Neuronal stem cell (in vitro differentiated cells): ENCODE results near the gene IFFO2.

Experiments
- DNase-seq: peaks from one replicate; pipeline ENCODE4 v3.0.0-alpha.2; 2013; ENCODE audit warnings: low spot score
- H2AFZ ChIP-seq: one replicate; pipeline ENCODE4 v1.6.1; 2013; ENCODE audit warnings: mild to moderate bottlenecking, low read length, inconsistent platforms
- H2AK5ac ChIP-seq: 2 replicates; pipeline ENCODE4 v1.6.1; 2013; ENCODE audit warnings: low read depth, mild to moderate bottlenecking, inconsistent platforms, low read length, moderate library complexity, mixed read lengths
- H2BK120ac ChIP-seq: 2 replicates; pipeline ENCODE4 v1.6.1; 2013; ENCODE audit warnings: low read depth, mild to moderate bottlenecking, inconsistent platforms, low read length, moderate library complexity, mixed read lengths
- H2BK12ac ChIP-seq: one replicate; pipeline ENCODE4 v1.6.1; 2013; ENCODE audit warnings: low read length, inconsistent platforms
- H2BK15ac ChIP-seq: 2 replicates; pipeline ENCODE4 v1.6.1; 2013; ENCODE audit warnings: mild to moderate bottlenecking, low read length, inconsistent platforms, mixed read lengths
- H2BK5ac ChIP-seq: one replicate; pipeline ENCODE4 v1.6.1; 2013; ENCODE audit warnings: inconsistent platforms, mild to moderate bottlenecking, low read length, moderate library complexity
- H3K14ac ChIP-seq: one replicate; pipeline ENCODE4 v1.6.1; 2013; ENCODE audit warnings: low read length, inconsistent platforms
- H3K18ac ChIP-seq: 2 replicates; pipeline ENCODE4 v1.6.1; 2013; ENCODE audit warnings: low read length, inconsistent platforms
- H3K23ac ChIP-seq: 2 replicates; pipeline ENCODE4 v1.6.1; 2013; ENCODE audit warnings: low read depth, mild to moderate bottlenecking, mixed read lengths, low read length, inconsistent platforms; ENCODE audit not compliant: poor library complexity
- H3K27ac ChIP-seq: replicated peaks from 3 replicates; pipeline ENCODE4 v1.5.1; 2013; ENCODE audit warnings: low read length, inconsistent platforms
- H3K27me3 ChIP-seq, 3 experiments: 2 replicates each; pipeline ENCODE4 v1.6.1; 2013; ENCODE audit warnings: low read length in 3 of 3, mild to moderate bottlenecking in 2 of 3, inconsistent platforms in 1 of 3, low read depth in 1 of 3, mixed read lengths in 1 of 3, moderate library complexity in 1 of 3; ENCODE audit not compliant: control insufficient read depth in 3 of 3, insufficient read depth in 3 of 3
- H3K36me3 ChIP-seq, 2 donors: replicated peaks in 1 of 2; 2 replicates each; pipeline ENCODE4 v1.6.1; 2013; ENCODE audit warnings: low read length in 2 of 2; ENCODE audit not compliant: control insufficient read depth in 2 of 2, insufficient read depth in 2 of 2
- H3K4ac ChIP-seq: 2 replicates; pipeline ENCODE4 v1.6.1; 2013; ENCODE audit warnings: inconsistent platforms, mild to moderate bottlenecking, low read length, moderate library complexity
- H3K4me1 ChIP-seq, 2 donors: 1 replicate in 1 of 2; 2 replicates in 1 of 2; pipeline ENCODE4 v1.6.1; 2013; ENCODE audit warnings: low read length in 2 of 2, low read depth in 1 of 2; ENCODE audit not compliant: control insufficient read depth in 2 of 2, insufficient read depth in 1 of 2
- H3K4me2 ChIP-seq: one replicate; pipeline ENCODE4 v1.6.1; 2013; ENCODE audit warnings: mild to moderate bottlenecking, low read length, inconsistent platforms; ENCODE audit not compliant: insufficient read depth, poor library complexity, severe bottlenecking
- H3K4me3 ChIP-seq, 2 donors: 2 replicates each; pipeline ENCODE4 v1.5.1; 2013; ENCODE audit warnings: low read length in 2 of 2, mild to moderate bottlenecking in 2 of 2, inconsistent platforms in 1 of 2, moderate library complexity in 1 of 2
- H3K79me1 ChIP-seq: one replicate; pipeline ENCODE4 v1.6.1; 2013; ENCODE audit warnings: low read depth, mild to moderate bottlenecking, inconsistent platforms, low read length, moderate library complexity
- H3K9ac ChIP-seq: one replicate; pipeline ENCODE4 v1.6.1; 2013; ENCODE audit warnings: mild to moderate bottlenecking, low read depth, low read length, inconsistent platforms; ENCODE audit not compliant: poor library complexity
- H3K9me3 ChIP-seq, 2 donors: replicated peaks in 1 of 2; 2 replicates each; pipeline versions ENCODE3 to v1.6.1; 2013; ENCODE audit warnings: low read length in 2 of 2, mild to moderate bottlenecking in 2 of 2, inconsistent platforms in 1 of 2, low read depth in 1 of 2, mixed read lengths in 1 of 2, moderate library complexity in 1 of 2; ENCODE audit not compliant: control insufficient read depth in 2 of 2, insufficient read depth in 1 of 2
- H4K8ac ChIP-seq: one replicate; pipeline ENCODE4 v1.6.1; 2013; ENCODE audit warnings: low read depth, mild to moderate bottlenecking, inconsistent platforms, low read length, moderate library complexity
- H4K91ac ChIP-seq: one replicate; pipeline ENCODE4 v1.6.1; 2013; ENCODE audit warnings: low read length, low read depth, mild to moderate bottlenecking, inconsistent platforms; ENCODE audit not compliant: poor library complexity
- WGBS, 2 donors: extraction: QIAGEN DNeasy Blood & Tissue Kit; methylation state at CpG; one replicate each; pipeline ENCODE4 v1.1.7; 2013; ENCODE audit warnings: missing lambda C conversion rate in 2 of 2, mixed read lengths in 1 of 2; ENCODE audit not compliant: insufficient read length in 2 of 2, insufficient replicate concordance in 1 of 2; ENCODE audit errors: extremely low coverage in 2 of 2; 5-methylcytosine and 5-hydroxymethylcytosine counted together

Gene IFFO2

GRCh38 chr1:18919197-18919905 lies 37.1 kb downstream of the IFFO2 start:
- H3K18ac ChIP-seq = peak overlapping the region; percentile 75
- H3K9me3 ChIP-seq = no peaks in the 10 kb centered on the region
- no peak overlapping the region for H2AFZ ChIP-seq
- no peak overlapping the region for H2BK120ac ChIP-seq
- H3K4me2 ChIP-seq = no peak overlapping the region
- H3K27me3 ChIP-seq = no peaks in the 10 kb centered on the region
- peak overlapping the region; percentile 10 for H2BK5ac ChIP-seq
- peak overlapping the region; percentile 81 for H3K9ac ChIP-seq
- H3K14ac ChIP-seq = no peak overlapping the region
- no peaks in the 10 kb centered on the region for H3K79me1 ChIP-seq
- peaks cover 2 to 8% of the 10 kb centered on the region in 2 donors for H3K36me3 ChIP-seq
- H2BK12ac ChIP-seq = peak overlapping the region; percentile 48
- no CpG with 5 or more reads among the region's 31 CpGs for WGBS, 2 donors
- H3K4ac ChIP-seq = no peak overlapping the region
- H2BK15ac ChIP-seq = peak overlapping the region; percentile 40
- no peak for DNase-seq
- no peak overlapping the region for H4K91ac ChIP-seq
- peak overlapping the region; percentile 23 for H3K23ac ChIP-seq
- H4K8ac ChIP-seq = no peak overlapping the region
- H3K27ac ChIP-seq = no peak overlapping the region
- H2AK5ac ChIP-seq = peak overlapping the region; percentile 65
- H3K4me1 ChIP-seq = peaks cover 26 to 29% of the 10 kb centered on the region in 2 donors
- H3K4me3 ChIP-seq = no peak overlapping the region

- no peak overlapping the region for H2BK12ac ChIP-seq
- H3K27me3 ChIP-seq = no peaks in the 10 kb centered on the region
- DNase-seq = no peak
- H3K14ac ChIP-seq = no peak overlapping the region
- no peak overlapping the region for H3K9ac ChIP-seq
- no peak overlapping the region for H2AFZ ChIP-seq
- no peak overlapping the region for H2BK15ac ChIP-seq
- H3K79me1 ChIP-seq = no peaks in the 10 kb centered on the region
- peaks cover 17 to 22% of the 10 kb centered on the region in 2 donors for H3K4me1 ChIP-seq
- no peak overlapping the region for H3K4ac ChIP-seq
- no peak overlapping the region for H3K18ac ChIP-seq
- no peak overlapping the region for H4K8ac ChIP-seq
- H3K23ac ChIP-seq = peak overlapping the region; percentile 23
- H2BK120ac ChIP-seq = no peak overlapping the region
- H4K91ac ChIP-seq = no peak overlapping the region
- H2BK5ac ChIP-seq = peak overlapping the region; percentile 10
- peaks cover 2 to 8% of the 10 kb centered on the region in 2 donors for H3K36me3 ChIP-seq
- no peaks in the 10 kb centered on the region for H3K9me3 ChIP-seq
- WGBS, 2 donors = no CpG with 5 or more reads among the region's 14 CpGs
- H3K4me2 ChIP-seq = no peak overlapping the region
- H3K4me3 ChIP-seq = no peak overlapping the region
- no peak overlapping the region for H3K27ac ChIP-seq
- peak overlapping the region; percentile 48 for H2AK5ac ChIP-seq
Measured at GRCh38 chr1:18918417-18918816, 38.1 kb downstream of the IFFO2 start.

GRCh38 chr1:18917071-18917799 lies 39.2 kb downstream of the IFFO2 start:
- no peak for DNase-seq
- H3K18ac ChIP-seq = peak overlapping the region; percentile 64
- no CpG with 5 or more reads among the region's 30 CpGs for WGBS, 2 donors
- H3K4me3 ChIP-seq = peak overlapping the region in 1 of 2 donors; percentile 14
- no peaks in the 10 kb centered on the region for H3K27me3 ChIP-seq
- H4K8ac ChIP-seq = peak overlapping the region; percentile 66
- H3K79me1 ChIP-seq = no peaks in the 10 kb centered on the region
- peak overlapping the region; percentile 20 for H2BK15ac ChIP-seq
- H2AK5ac ChIP-seq = peak overlapping the region; percentile 77
- no peak overlapping the region for H4K91ac ChIP-seq
- no peak overlapping the region for H3K4me2 ChIP-seq
- no peak overlapping the region for H3K14ac ChIP-seq
- H3K9ac ChIP-seq = peak overlapping the region; percentile 50
- no peaks in the 10 kb centered on the region for H3K9me3 ChIP-seq
- H2BK12ac ChIP-seq = peak overlapping the region; percentile 2
- H2BK120ac ChIP-seq = no peak overlapping the region
- H2BK5ac ChIP-seq = peak overlapping the region; percentile 34
- H3K23ac ChIP-seq = peak overlapping the region; percentile 13
- H3K4ac ChIP-seq = no peak overlapping the region
- H3K36me3 ChIP-seq = peaks cover 2 to 8% of the 10 kb centered on the region in 2 donors
- H3K4me1 ChIP-seq = peaks cover 5 to 14% of the 10 kb centered on the region in 2 donors
- H3K27ac ChIP-seq = no peak overlapping the region
- no peak overlapping the region for H2AFZ ChIP-seq

- no peak overlapping the region for H3K23ac ChIP-seq
- peak overlapping the region; percentile 51 for H3K14ac ChIP-seq
- H3K9me3 ChIP-seq = no peaks in the 10 kb centered on the region
- H3K4me2 ChIP-seq = no peak overlapping the region
- H2AFZ ChIP-seq = no peak overlapping the region
- H2AK5ac ChIP-seq = no peak overlapping the region
- H3K36me3 ChIP-seq = peaks cover under 1 to 14% of the 10 kb centered on the region in 2 donors
- H4K8ac ChIP-seq = no peak overlapping the region
- no CpG with 5 or more reads among the region's 7 CpGs for WGBS, 2 donors
- no peak overlapping the region for H3K27ac ChIP-seq
- no peak overlapping the region for H2BK120ac ChIP-seq
- no peaks in the 10 kb centered on the region for H3K27me3 ChIP-seq
- H3K9ac ChIP-seq = no peak overlapping the region
- DNase-seq = no peak
- H3K4me1 ChIP-seq = peaks cover 0 to 8% of the 10 kb centered on the region in 2 donors
- no peak overlapping the region for H3K18ac ChIP-seq
- no peak overlapping the region for H2BK12ac ChIP-seq
- no peaks in the 10 kb centered on the region for H3K79me1 ChIP-seq
- no peak overlapping the region for H3K4ac ChIP-seq
- H4K91ac ChIP-seq = no peak overlapping the region
- no peak overlapping the region for H3K4me3 ChIP-seq
- H2BK5ac ChIP-seq = no peak overlapping the region
- H2BK15ac ChIP-seq = no peak overlapping the region
Measured at GRCh38 chr1:18915341-18915740, 41.1 kb downstream of the IFFO2 start.
